ENCODE data around the gene CDX1.

Gene CDX1

GRCh38 chr5:150186137-150186536 lies 19.6 kb downstream of the CDX1 start:
- no peaks in the 10 kb centered on the region for H3K9me2 ChIP-seq (replicated peaks; ENCODE audit: insufficient read depth, low read length)
- TF ChIP-seq CTCF (IDR thresholded peaks at IDR 0.05; ENCODE audit: insufficient read depth, low read length, poor library complexity, severe bottlenecking) (no peak), EZH2phosphoT487 (conservative IDR thresholded peaks at IDR 0.05; ENCODE audit: low read length) (no peak)
- H3K79me2 ChIP-seq (ENCODE audit: insufficient read depth, low read length): no peaks in the 10 kb centered on the region
- H3K9ac ChIP-seq (ENCODE audit: low read length): no peak overlapping the region
- H3K4me2 ChIP-seq (ENCODE audit: low read depth, low read length, poor library complexity, severe bottlenecking): no peak overlapping the region
- no peaks in the 10 kb centered on the region for H3F3A ChIP-seq (ENCODE audit: insufficient read depth)
- no peaks in the 10 kb centered on the region for H3K9me3 ChIP-seq (ENCODE audit: insufficient read depth, low read length)
- no peak overlapping the region for H3K4me3 ChIP-seq (ENCODE audit: insufficient read depth, low read length, poor library complexity, severe bottlenecking)
- no peaks in the 10 kb centered on the region for H3K27me3 ChIP-seq (ENCODE audit: low read length)
- H3K36me3 ChIP-seq (ENCODE audit: low read length): no peaks in the 10 kb centered on the region
- H4K20me1 ChIP-seq (ENCODE audit: low read depth, low read length): no peaks in the 10 kb centered on the region
- H2AFZ ChIP-seq (ENCODE audit: low read depth, low read length, severe bottlenecking): no peak overlapping the region
- no peak overlapping the region for H3K27ac ChIP-seq (ENCODE audit: low read depth, low read length)

- Histone ChIP-seq H3F3A (ENCODE audit: insufficient read depth) (no peaks in the 10 kb centered on the region), H3K27ac (ENCODE audit: low read depth, low read length) (no peak overlapping the region), H3K9me3 (ENCODE audit: insufficient read depth, low read length) (no peaks in the 10 kb centered on the region), H3K4me3 (ENCODE audit: insufficient read depth, low read length, poor library complexity, severe bottlenecking) (no peak overlapping the region), H3K9ac (ENCODE audit: low read length) (no peak overlapping the region), H3K79me2 (ENCODE audit: insufficient read depth, low read length) (no peaks in the 10 kb centered on the region), H3K4me2 (ENCODE audit: low read depth, low read length, poor library complexity, severe bottlenecking) (no peak overlapping the region), H3K27me3 (ENCODE audit: low read length) (no peaks in the 10 kb centered on the region), H2AFZ (ENCODE audit: low read depth, low read length, severe bottlenecking) (no peak overlapping the region), H4K20me1 (ENCODE audit: low read depth, low read length) (no peaks in the 10 kb centered on the region), H3K36me3 (ENCODE audit: low read length) (no peaks in the 10 kb centered on the region), H3K9me2 (replicated peaks; ENCODE audit: insufficient read depth, low read length) (no peaks in the 10 kb centered on the region)
- TF ChIP-seq EZH2phosphoT487 (conservative IDR thresholded peaks at IDR 0.05; ENCODE audit: low read length): no peak
- TF ChIP-seq CTCF (IDR thresholded peaks at IDR 0.05; ENCODE audit: insufficient read depth, low read length, poor library complexity, severe bottlenecking): no peak
Observed at GRCh38 chr5:150186897-150187296, 20.3 kb downstream of the CDX1 start.

- Histone ChIP-seq H2AFZ (ENCODE audit: low read depth, low read length, severe bottlenecking) (no peak overlapping the region), H3K9ac (ENCODE audit: low read length) (no peak overlapping the region), H3K27me3 (ENCODE audit: low read length) (no peaks in the 10 kb centered on the region), H3K79me2 (ENCODE audit: insufficient read depth, low read length) (no peaks in the 10 kb centered on the region), H3F3A (ENCODE audit: insufficient read depth) (no peaks in the 10 kb centered on the region), H3K9me3 (ENCODE audit: insufficient read depth, low read length) (no peaks in the 10 kb centered on the region), H3K4me3 (ENCODE audit: insufficient read depth, low read length, poor library complexity, severe bottlenecking) (no peak overlapping the region), H3K36me3 (ENCODE audit: low read length) (no peaks in the 10 kb centered on the region), H3K27ac (ENCODE audit: low read depth, low read length) (no peak overlapping the region), H3K9me2 (replicated peaks; ENCODE audit: insufficient read depth, low read length) (no peaks in the 10 kb centered on the region), H3K4me2 (ENCODE audit: low read depth, low read length, poor library complexity, severe bottlenecking) (no peak overlapping the region), H4K20me1 (ENCODE audit: low read depth, low read length) (no peaks in the 10 kb centered on the region)
- no peak for TF ChIP-seq CTCF (IDR thresholded peaks at IDR 0.05; ENCODE audit: insufficient read depth, low read length, poor library complexity, severe bottlenecking)
- no peak for TF ChIP-seq EZH2phosphoT487 (conservative IDR thresholded peaks at IDR 0.05; ENCODE audit: low read length)
Observed at GRCh38 chr5:150188146-150188842, 21.7 kb downstream of the CDX1 start.

Data from SU-DHL-6 (cell line).